GM12878 (cell line): ENCODE measurements around the gene TYK2. TPM values are rescaled to one million over a fixed set of nuclear protein-coding genes. Genes with fewer than 3 reads are reported as not detected.

ENCODE experiments used
- microRNA counts: library from miRNA; unstranded; fragments of <30 nt; microRNA quantifications from one replicate; lab custom pipeline; 2016
- microRNA-seq: library from miRNA; unstranded; fragments of <30 nt; microRNA quantifications from one replicate; pipeline ENCODE4, GENCODE V29; 2018
- polyA plus RNA-seq, 11 experiments: library from polyadenylated mRNA; depleted of rRNA in 4 of 11; unstranded in 6 of 11; stranded (reverse) in 5 of 11; fragments of >200 nt; fragmentation: Nextera tagmentation in 4 of 11; fragmentation: Illumina TruSeq in 1 of 11; extraction: Ambion mirVana in 4 of 11; extraction: Trizol in 1 of 11; gene quantifications; 1 replicate in 1 of 11; 2 replicates in 10 of 11; pipeline versions ENCODE4 v1.2.1 to v1.2.3, GENCODE V29; 2011 to 2016; ENCODE audit warnings: inconsistent platforms in 2 of 11, missing spikeins in 2 of 11, low read depth in 1 of 11
- small RNA-seq: library from RNA; depleted of rRNA; stranded (forward); fragments of <200 nt; gene quantifications from one replicate; pipeline ENCODE3, GENCODE V24; 2014
- total RNA-seq, 4 experiments: library from RNA; depleted of rRNA in 3 of 4; stranded (reverse); fragments of >200 nt in 3 of 4; fragmentation: Illumina TruSeq in 1 of 4; extraction: Trizol in 1 of 4; gene quantifications; 2 replicates each; pipeline versions ENCODE4 v1.2.1 to v1.2.3, GENCODE V29; 2013 to 2021

Gene TYK2
- total and polyA plus RNA-seq, 10 of the 15 experiments (the other 5 are each of a cell fraction or from before 2014, with no cell fraction given), result 36.4 to 364 (median 179) TPM

MicroRNAs encoded within 50 kb of the gene (microRNA counts, 767-probe panel; counts per million panel counts)
- 1,585 counts per million, percentile 60 among the panel's probes with 10 or more counts for microRNA hsa-miR-1181 (lab: Ali Mortazavi, UCI)

Small RNA genes lying within 50 kb of the gene (microRNA-seq; reads per million reads assigned to microRNA genes)
- 7.2 reads per million, percentile 37 among the genes with 10 or more reads in this experiment for gene MIR1181

Small RNA genes lying within 50 kb of the gene (small RNA-seq; reads per million reads assigned to genes)
- gene AC011511.1, result not detected
- gene AC011511.4, result not detected

Other genes with a start within 250 kb of the TYK2 start
Only the 7 nearest of the 19 such genes appear.
- gene ICAM5, start 90.6 kb downstream of the TYK2 start, total RNA-seq (2014; rRNA removed), result 0.76 and 1.3 TPM in 2 replicates
- gene ICAM5, start 90.6 kb downstream of the TYK2 start, total RNA-seq (2014; rRNA removed; fragmentation: Illumina TruSeq; extraction: Trizol), result 0.36 and 0.55 TPM in 2 replicates
- gene ICAM5, start 90.6 kb downstream of the TYK2 start, total RNA-seq (2021), result 3.0 and 4.6 TPM in 2 replicates
- 1.4 and 3.5 TPM in 2 replicates for gene ICAM5, start 90.6 kb downstream of the TYK2 start, polyA plus RNA-seq (2011; rRNA removed)
- 0.48 TPM in 1 of 2 replicates, not detected in the other for gene ICAM5, start 90.6 kb downstream of the TYK2 start, polyA plus RNA-seq (2014; fragmentation: Illumina TruSeq; extraction: Trizol)
- not detected for gene ICAM5, start 90.6 kb downstream of the TYK2 start, polyA plus RNA-seq (2014; fragmentation: Nextera tagmentation; extraction: Ambion mirVana)
- gene ICAM5, start 90.6 kb downstream of the TYK2 start, polyA plus RNA-seq (2014; rRNA removed), result 3.2 and 4.6 TPM in 2 replicates
- under 1 TPM; 0.14 to 0.59 TPM for gene ICAM5, start 90.6 kb downstream of the TYK2 start, polyA plus RNA-seq (2016; fragmentation: Nextera tagmentation; extraction: Ambion mirVana)
- 1.3 and 1.7 TPM in 2 replicates for gene ZGLP1, start 70.8 kb downstream of the TYK2 start, total RNA-seq (2014; rRNA removed)
- 0.67 and 0.78 TPM in 2 replicates for gene ZGLP1, start 70.8 kb downstream of the TYK2 start, total RNA-seq (2014; rRNA removed; fragmentation: Illumina TruSeq; extraction: Trizol)
- 2.5 and 4.1 TPM in 2 replicates for gene ZGLP1, start 70.8 kb downstream of the TYK2 start, total RNA-seq (2021)
- 0.49 and 0.94 TPM in 2 replicates for gene ZGLP1, start 70.8 kb downstream of the TYK2 start, polyA plus RNA-seq (2011; rRNA removed)
- gene ZGLP1, start 70.8 kb downstream of the TYK2 start, polyA plus RNA-seq (2014; fragmentation: Illumina TruSeq; extraction: Trizol), result 0.19 and 0.98 TPM in 2 replicates
- gene ZGLP1, start 70.8 kb downstream of the TYK2 start, polyA plus RNA-seq (2014; fragmentation: Nextera tagmentation; extraction: Ambion mirVana), result under 1 TPM; 0.29 to 0.48 TPM
- 4.6 and 5.6 TPM in 2 replicates for gene ZGLP1, start 70.8 kb downstream of the TYK2 start, polyA plus RNA-seq (2014; rRNA removed)
- gene ZGLP1, start 70.8 kb downstream of the TYK2 start, polyA plus RNA-seq (2016; fragmentation: Nextera tagmentation; extraction: Ambion mirVana), result 1 to 10 TPM; 1.8 to 2.0 TPM
- gene FDX2, start 64.6 kb downstream of the TYK2 start, total RNA-seq (2014; rRNA removed), result 19.5 and 29.0 TPM in 2 replicates
- gene FDX2, start 64.6 kb downstream of the TYK2 start, total RNA-seq (2014; rRNA removed; fragmentation: Illumina TruSeq; extraction: Trizol), result 15.0 and 16.2 TPM in 2 replicates
- gene FDX2, start 64.6 kb downstream of the TYK2 start, total RNA-seq (2021), result 22.4 and 24.6 TPM in 2 replicates
- 5.0 and 12.4 TPM in 2 replicates for gene FDX2, start 64.6 kb downstream of the TYK2 start, polyA plus RNA-seq (2011; rRNA removed)
- 5.9 and 24.9 TPM in 2 replicates for gene FDX2, start 64.6 kb downstream of the TYK2 start, polyA plus RNA-seq (2014; fragmentation: Illumina TruSeq; extraction: Trizol)
- gene FDX2, start 64.6 kb downstream of the TYK2 start, polyA plus RNA-seq (2014; fragmentation: Nextera tagmentation; extraction: Ambion mirVana), result 1 to 10 TPM; 1.4 to 4.1 TPM
- gene FDX2, start 64.6 kb downstream of the TYK2 start, polyA plus RNA-seq (2014; rRNA removed), result 31.7 TPM in 2 replicates
- 10 to 100 TPM; 34.4 to 50.4 TPM for gene FDX2, start 64.6 kb downstream of the TYK2 start, polyA plus RNA-seq (2016; fragmentation: Nextera tagmentation; extraction: Ambion mirVana)
- 16.1 and 24.5 TPM in 2 replicates for gene RAVER1, start 47.0 kb downstream of the TYK2 start, total RNA-seq (2014; rRNA removed)
- gene RAVER1, start 47.0 kb downstream of the TYK2 start, total RNA-seq (2014; rRNA removed; fragmentation: Illumina TruSeq; extraction: Trizol), result 3.3 and 5.1 TPM in 2 replicates
- gene RAVER1, start 47.0 kb downstream of the TYK2 start, total RNA-seq (2021), result 83.5 and 87.0 TPM in 2 replicates
- 0.91 and 1.5 TPM in 2 replicates for gene RAVER1, start 47.0 kb downstream of the TYK2 start, polyA plus RNA-seq (2011; rRNA removed)
- gene RAVER1, start 47.0 kb downstream of the TYK2 start, polyA plus RNA-seq (2014; fragmentation: Illumina TruSeq; extraction: Trizol), result 1.0 and 4.8 TPM in 2 replicates
- under 1 TPM; 0.03 to 0.05 TPM for gene RAVER1, start 47.0 kb downstream of the TYK2 start, polyA plus RNA-seq (2014; fragmentation: Nextera tagmentation; extraction: Ambion mirVana)
- 19.2 and 33.9 TPM in 2 replicates for gene RAVER1, start 47.0 kb downstream of the TYK2 start, polyA plus RNA-seq (2014; rRNA removed)
- 10 to 100 TPM; 54.7 to 71.6 TPM for gene RAVER1, start 47.0 kb downstream of the TYK2 start, polyA plus RNA-seq (2016; fragmentation: Nextera tagmentation; extraction: Ambion mirVana)
- gene ICAM3, start 40.9 kb downstream of the TYK2 start, total RNA-seq (2014; rRNA removed), result 134 and 152 TPM in 2 replicates
- 98.9 and 106 TPM in 2 replicates for gene ICAM3, start 40.9 kb downstream of the TYK2 start, total RNA-seq (2014; rRNA removed; fragmentation: Illumina TruSeq; extraction: Trizol)
- 146 and 160 TPM in 2 replicates for gene ICAM3, start 40.9 kb downstream of the TYK2 start, total RNA-seq (2021)
- gene ICAM3, start 40.9 kb downstream of the TYK2 start, polyA plus RNA-seq (2011; rRNA removed), result 67.0 and 125 TPM in 2 replicates
- 20.4 and 61.1 TPM in 2 replicates for gene ICAM3, start 40.9 kb downstream of the TYK2 start, polyA plus RNA-seq (2014; fragmentation: Illumina TruSeq; extraction: Trizol)
- gene ICAM3, start 40.9 kb downstream of the TYK2 start, polyA plus RNA-seq (2014; fragmentation: Nextera tagmentation; extraction: Ambion mirVana), result 10 to 100 TPM in 1 of 2 experiments, 1 to 10 TPM in 1; 5.5 to 29.2 TPM
- 146 and 156 TPM in 2 replicates for gene ICAM3, start 40.9 kb downstream of the TYK2 start, polyA plus RNA-seq (2014; rRNA removed)
- 10 to 100 TPM; 73.6 to 75.6 TPM for gene ICAM3, start 40.9 kb downstream of the TYK2 start, polyA plus RNA-seq (2016; fragmentation: Nextera tagmentation; extraction: Ambion mirVana)
- 179 and 197 TPM in 2 replicates for gene CDC37, start 23.0 kb upstream of the TYK2 start, total RNA-seq (2014; rRNA removed)
- 110 and 117 TPM in 2 replicates for gene CDC37, start 23.0 kb upstream of the TYK2 start, total RNA-seq (2014; rRNA removed; fragmentation: Illumina TruSeq; extraction: Trizol)
- gene CDC37, start 23.0 kb upstream of the TYK2 start, total RNA-seq (2021), result 144 and 155 TPM in 2 replicates
- gene CDC37, start 23.0 kb upstream of the TYK2 start, polyA plus RNA-seq (2011; rRNA removed), result 140 and 200 TPM in 2 replicates
- 50.7 and 105 TPM in 2 replicates for gene CDC37, start 23.0 kb upstream of the TYK2 start, polyA plus RNA-seq (2014; fragmentation: Illumina TruSeq; extraction: Trizol)
- gene CDC37, start 23.0 kb upstream of the TYK2 start, polyA plus RNA-seq (2014; fragmentation: Nextera tagmentation; extraction: Ambion mirVana), result 1 to 10 TPM; 4.7 to 8.8 TPM
- gene CDC37, start 23.0 kb upstream of the TYK2 start, polyA plus RNA-seq (2014; rRNA removed), result 265 and 297 TPM in 2 replicates
- 100 to 1,000 TPM; 255 to 262 TPM for gene CDC37, start 23.0 kb upstream of the TYK2 start, polyA plus RNA-seq (2016; fragmentation: Nextera tagmentation; extraction: Ambion mirVana)
- 1.6 and 1.9 TPM in 2 replicates for gene PDE4A, start 40.0 kb upstream of the TYK2 start, total RNA-seq (2014; rRNA removed)
- 1.7 and 1.9 TPM in 2 replicates for gene PDE4A, start 40.0 kb upstream of the TYK2 start, total RNA-seq (2014; rRNA removed; fragmentation: Illumina TruSeq; extraction: Trizol)
- 11.1 and 13.3 TPM in 2 replicates for gene PDE4A, start 40.0 kb upstream of the TYK2 start, total RNA-seq (2021)
- 2.7 and 4.8 TPM in 2 replicates for gene PDE4A, start 40.0 kb upstream of the TYK2 start, polyA plus RNA-seq (2011; rRNA removed)
- gene PDE4A, start 40.0 kb upstream of the TYK2 start, polyA plus RNA-seq (2014; fragmentation: Illumina TruSeq; extraction: Trizol), result 3.5 and 5.0 TPM in 2 replicates
- gene PDE4A, start 40.0 kb upstream of the TYK2 start, polyA plus RNA-seq (2014; fragmentation: Nextera tagmentation; extraction: Ambion mirVana), result under 1 TPM; 0.24 to 0.46 TPM
- gene PDE4A, start 40.0 kb upstream of the TYK2 start, polyA plus RNA-seq (2014; rRNA removed), result 7.1 and 7.9 TPM in 2 replicates
- gene PDE4A, start 40.0 kb upstream of the TYK2 start, polyA plus RNA-seq (2016; fragmentation: Nextera tagmentation; extraction: Ambion mirVana), result 1 to 10 TPM; 7.4 to 8.1 TPM